HTR-8/SVneo (cell line): ENCODE data around the gene SHANK2.

ENCODE experiments used
- DNase-seq: peaks from one replicate; pipeline ENCODE4 v3.0.0; 2011; ENCODE audit warnings: low spot score, mixed read lengths; ENCODE audit not compliant: insufficient read length
- FAIRE-seq: peaks from 2 replicates; lab custom pipeline; 2011; peaks lifted over from hg19 to GRCh38; lab: Jason Lieb, UNC

Gene SHANK2

GRCh38 chr11:71223671-71224660 is 28.4 kb downstream of the SHANK2 start:
- DNase-seq (no peak), FAIRE-seq (no peak)

GRCh38 chr11:71223081-71223405 is 29.3 kb downstream of the SHANK2 start:
- DNase-seq (no peak), FAIRE-seq (no peak)

- DNase-seq, result no peak
- FAIRE-seq, result no peak
Observed at GRCh38 chr11:71222318-71223080, 29.9 kb downstream of the SHANK2 start.

- no peak for FAIRE-seq
- no peak for DNase-seq
Observed at GRCh38 chr11:71221821-71222220, 30.6 kb downstream of the SHANK2 start.

GRCh38 chr11:71221201-71221600 is 31.2 kb downstream of the SHANK2 start:
- FAIRE-seq, result no peak
- DNase-seq, result no peak

- DNase-seq, result no peak
- no peak for FAIRE-seq
Observed at GRCh38 chr11:71218789-71219499, 33.4 kb downstream of the SHANK2 start.

- FAIRE-seq, result no peak
- no peak for DNase-seq
Observed at GRCh38 chr11:71215425-71215965, 36.9 kb downstream of the SHANK2 start.

GRCh38 chr11:71214553-71215424 is 37.6 kb downstream of the SHANK2 start:
- FAIRE-seq, result no peak

GRCh38 chr11:71213696-71214552 is 38.5 kb downstream of the SHANK2 start:
- no peak for DNase-seq
- no peak for FAIRE-seq

More at GRCh38 chr11:71214553-71215424, 37.6 kb downstream of the SHANK2 start:
- DNase-seq, result no peak

GRCh38 chr11:71212871-71213559 is 39.4 kb downstream of the SHANK2 start:
- no peak for DNase-seq
- FAIRE-seq, result no peak

GRCh38 chr11:71211631-71212030 is 40.7 kb downstream of the SHANK2 start:
- no peak for FAIRE-seq

GRCh38 chr11:71210861-71211260 is 41.5 kb downstream of the SHANK2 start:
- DNase-seq (no peak), FAIRE-seq (no peak)

More at GRCh38 chr11:71211631-71212030, 40.7 kb downstream of the SHANK2 start:
- no peak for DNase-seq

- DNase-seq, result no peak
Observed at GRCh38 chr11:71209656-71210055, 42.7 kb downstream of the SHANK2 start.

GRCh38 chr11:71209181-71209580 is 43.2 kb downstream of the SHANK2 start:
- FAIRE-seq, result peak; percentile 20

More at GRCh38 chr11:71209656-71210055, 42.7 kb downstream of the SHANK2 start:
- no peak for FAIRE-seq

GRCh38 chr11:71208011-71208774 is 44.2 kb downstream of the SHANK2 start:
- DNase-seq (no peak), FAIRE-seq (no peak)

More at GRCh38 chr11:71209181-71209580, 43.2 kb downstream of the SHANK2 start:
- DNase-seq, result no peak

GRCh38 chr11:71207563-71207962 is 44.8 kb downstream of the SHANK2 start:
- DNase-seq (no peak), FAIRE-seq (no peak)

GRCh38 chr11:71206186-71206585 is 46.2 kb downstream of the SHANK2 start:
- FAIRE-seq (no peak), DNase-seq (no peak)
